GM21619 (cell line): ENCODE data around the gene TOR1A.
"Not testable (repeated sequence)": the region's sequence is repeated elsewhere in the genome, so short reads cannot be mapped to it uniquely, and the experiment has no call there.

Experiments
- ATAC-seq: cut with Tn5 transposase; IDR thresholded peaks from one replicate; pipeline ENCODE4 v1.9.1; 2021; ENCODE audit not compliant: unreplicated experiment

The TOR1A gene

GRCh38 chr9:129784970-129785369 lies 39.0 kb downstream of the TOR1A start:
- not testable (repeated sequence) for ATAC-seq

DNA sequence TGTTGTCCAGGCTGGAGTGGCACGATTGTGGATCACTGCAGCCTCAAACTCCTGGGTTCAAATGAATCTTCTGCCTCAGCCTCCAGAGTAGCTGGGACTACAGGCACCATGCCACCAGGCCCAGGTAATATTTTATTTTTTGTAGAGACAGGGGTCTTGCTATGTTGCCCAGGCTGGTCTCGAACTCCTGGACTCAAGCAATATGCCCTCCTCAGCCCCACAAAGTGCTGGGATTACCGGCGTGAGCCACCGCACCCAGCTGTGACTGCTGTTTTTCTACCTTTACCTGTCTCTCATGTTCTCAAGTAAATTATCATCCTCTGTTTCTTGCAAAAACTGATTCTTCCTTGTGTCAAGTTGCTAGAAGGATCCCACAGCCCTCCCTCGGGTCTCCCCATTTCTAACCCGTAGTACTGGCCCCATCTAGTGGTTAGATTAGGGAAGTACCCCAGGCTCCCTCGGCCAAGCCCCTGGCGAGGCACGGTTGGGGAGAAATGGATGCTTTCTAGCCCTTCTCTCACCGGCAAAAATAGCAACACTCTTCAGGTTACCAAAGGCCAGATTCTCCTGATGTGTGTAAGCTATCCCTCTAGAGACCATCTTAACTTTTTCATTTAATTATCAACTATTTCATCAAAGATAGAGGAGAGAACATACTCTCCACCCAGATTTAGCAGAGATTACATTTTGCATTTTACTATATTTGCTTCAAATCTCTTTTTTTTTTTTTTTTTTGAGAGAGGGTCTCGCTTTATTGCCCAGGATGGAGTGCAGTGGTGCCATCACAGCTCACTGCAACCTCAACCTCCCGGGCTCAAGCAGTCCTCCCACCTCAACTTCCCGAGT lies 40.2 kb downstream of the TOR1A start:
- ATAC-seq: peak; percentile 51

DNA sequence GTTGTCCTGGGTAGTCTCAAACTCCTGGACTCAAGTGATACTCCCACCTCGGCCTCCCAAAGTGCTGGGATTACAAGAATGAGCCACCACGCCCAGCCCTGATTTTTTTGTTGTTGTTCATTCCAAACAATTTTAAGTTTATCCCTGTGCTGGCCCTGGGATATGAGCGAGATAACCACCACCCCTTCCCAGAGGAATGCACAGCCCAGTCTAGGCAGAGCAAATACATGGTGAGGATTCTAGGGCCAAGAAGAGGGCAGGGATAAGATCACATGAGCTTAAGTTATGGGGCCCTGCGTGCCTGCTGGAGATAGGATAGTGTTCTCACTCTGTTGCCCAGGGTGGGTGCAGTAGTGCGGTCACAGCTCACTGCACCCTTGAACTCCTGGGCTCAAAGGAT lies 42.0 kb downstream of the TOR1A start:
- ATAC-seq: no peak

DNA sequence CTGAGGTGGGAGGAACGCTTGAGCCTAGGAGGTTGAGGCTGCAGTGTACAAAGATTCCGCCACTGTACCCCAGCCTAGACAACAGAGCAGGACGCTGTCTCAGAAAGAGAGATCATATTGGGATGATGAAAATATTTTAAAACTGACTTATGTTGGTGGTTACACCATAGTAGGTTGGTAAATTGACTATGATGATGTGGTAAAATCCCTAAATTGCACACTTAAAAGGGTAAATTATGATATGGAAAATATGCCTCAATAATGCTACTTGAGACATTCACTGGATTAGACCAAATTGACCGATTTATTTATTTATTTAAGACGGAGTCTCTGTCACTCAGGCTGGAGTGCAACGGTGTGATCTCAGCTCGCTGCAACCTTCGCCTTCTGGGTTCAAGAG lies 42.8 kb downstream of the TOR1A start:
- no peak for ATAC-seq

DNA sequence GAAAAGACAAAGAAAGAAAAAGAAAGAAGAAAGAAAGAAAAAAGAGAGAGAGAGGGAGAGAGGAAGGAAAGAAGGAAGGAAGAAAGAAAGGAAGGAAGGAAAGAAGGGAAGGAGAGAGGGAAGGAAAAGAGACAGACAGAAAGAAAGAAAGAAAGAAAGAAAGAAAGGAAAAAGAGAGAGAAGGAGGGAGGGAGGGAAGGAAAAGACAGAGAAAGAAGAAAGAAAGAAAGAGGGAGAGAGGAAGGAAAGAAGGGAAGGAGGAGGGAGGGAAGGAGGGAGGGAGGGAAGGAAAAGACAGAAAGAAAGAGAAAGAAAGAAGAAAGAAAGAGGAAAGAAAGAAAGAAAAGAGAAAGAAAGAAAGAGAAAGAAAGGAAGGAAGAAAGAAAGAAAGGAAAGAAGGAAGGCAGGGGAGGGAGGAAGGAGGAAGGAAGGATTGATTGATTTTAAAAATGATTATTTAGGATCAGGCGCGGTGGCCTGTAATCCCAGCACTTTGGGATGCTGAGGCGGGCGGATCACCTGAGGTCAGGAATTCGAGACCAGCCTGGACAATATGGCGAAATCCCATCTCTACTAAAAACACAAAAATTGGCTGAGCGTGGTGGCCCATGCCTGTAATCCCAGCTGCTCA lies 44.3 kb downstream of the TOR1A start:
- ATAC-seq: no peak

DNA sequence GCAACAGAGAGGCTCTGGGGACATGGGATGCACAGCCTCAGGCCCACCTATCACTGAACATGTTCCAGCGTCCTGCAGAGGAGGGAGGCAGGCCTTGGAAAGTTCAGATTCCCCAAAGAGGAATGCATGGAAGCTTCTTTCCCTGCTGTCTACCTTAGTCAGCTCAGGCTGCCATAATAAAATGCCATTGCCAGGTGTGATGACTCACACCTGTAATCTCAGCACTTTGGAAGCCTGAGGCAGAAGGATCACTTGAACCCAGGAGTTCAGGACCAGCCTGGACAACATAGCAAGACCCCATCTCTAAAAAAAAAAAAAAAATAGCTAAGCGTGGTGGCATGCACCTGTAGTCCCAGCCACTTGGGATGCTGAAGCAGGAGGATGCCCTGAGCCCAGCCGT lies 45.5 kb downstream of the TOR1A start:
- no peak for ATAC-seq

DNA sequence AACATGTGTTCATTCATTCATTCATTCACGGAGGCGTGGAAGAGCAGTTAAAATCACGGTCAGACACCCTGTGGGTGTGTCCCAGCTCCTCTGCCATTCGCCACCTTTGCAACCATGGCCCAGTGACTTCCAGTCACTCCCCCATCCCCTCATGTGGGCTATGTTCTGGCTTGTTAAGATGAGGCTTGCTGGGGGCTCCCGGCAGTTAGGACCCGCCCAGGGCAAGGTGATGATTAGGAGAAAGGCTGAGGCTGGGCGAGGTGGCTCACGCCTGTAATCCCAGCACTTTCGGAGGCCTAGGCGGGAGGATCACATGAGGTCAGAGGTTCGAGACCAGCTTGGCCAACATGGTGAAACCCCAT lies 46.2 kb downstream of the TOR1A start:
- ATAC-seq: no peak

DNA sequence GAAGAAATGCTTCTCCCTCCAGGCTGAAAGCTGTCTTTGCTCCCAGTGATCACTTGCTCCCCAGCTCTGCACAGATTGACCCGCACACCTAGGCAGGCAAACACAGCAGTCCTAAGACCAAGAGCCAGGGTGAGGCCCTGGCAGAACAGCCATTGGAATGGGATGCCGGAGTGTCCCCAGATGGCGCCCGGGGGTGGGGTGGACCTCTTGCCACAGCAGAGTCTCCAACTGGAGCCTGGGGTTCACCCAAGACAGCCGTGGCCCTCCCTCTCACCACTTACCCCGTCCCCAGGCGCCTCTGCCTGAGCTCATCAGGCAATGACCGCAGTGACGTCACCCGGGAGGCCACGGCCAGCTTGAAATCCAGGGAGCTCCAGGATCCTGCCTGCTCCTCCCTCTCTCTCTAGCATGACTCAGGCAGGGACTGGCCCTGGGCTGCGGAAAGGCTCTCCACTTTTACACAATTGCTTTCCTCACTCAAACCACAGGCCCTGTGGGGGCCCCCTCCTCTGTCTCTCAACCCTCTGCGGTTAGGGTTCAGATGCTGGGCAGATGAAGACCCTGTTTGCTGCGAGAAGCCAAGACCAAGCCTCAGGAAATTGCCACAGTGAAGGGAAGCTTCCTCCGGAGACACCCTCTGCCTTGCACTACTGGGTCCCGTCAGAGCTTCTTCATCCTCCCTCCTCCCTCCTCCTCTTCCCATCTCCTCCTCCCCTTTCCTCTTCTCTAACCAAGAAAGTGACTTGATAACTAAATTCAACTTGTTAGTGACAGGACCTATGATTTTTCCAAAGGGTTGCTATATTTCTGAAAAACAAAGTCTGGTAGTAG lies 46.8 kb downstream of the TOR1A start:
- no peak for ATAC-seq

- no peak for ATAC-seq
Measured at GRCh38 chr9:129776566-129776937, 47.4 kb downstream of the TOR1A start.

DNA sequence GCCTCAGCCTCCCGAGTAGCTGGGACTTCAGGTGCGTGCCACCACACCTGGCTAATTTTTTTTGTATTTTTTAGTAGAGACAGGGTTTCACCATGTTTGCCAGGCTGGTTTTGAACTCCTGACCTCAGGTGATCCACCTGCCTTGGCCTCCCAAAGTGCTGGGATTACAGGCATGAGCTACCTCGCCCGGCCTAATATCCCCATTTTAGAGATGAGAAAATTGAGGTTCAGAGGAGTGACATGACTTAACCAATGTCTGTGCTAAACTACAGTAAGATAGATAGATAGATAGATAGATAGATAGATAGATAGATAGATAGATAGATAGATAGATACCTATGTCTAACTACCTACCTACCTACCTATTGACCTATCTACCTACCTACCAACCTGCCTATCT lies 47.8 kb downstream of the TOR1A start:
- ATAC-seq: not testable (repeated sequence)

DNA sequence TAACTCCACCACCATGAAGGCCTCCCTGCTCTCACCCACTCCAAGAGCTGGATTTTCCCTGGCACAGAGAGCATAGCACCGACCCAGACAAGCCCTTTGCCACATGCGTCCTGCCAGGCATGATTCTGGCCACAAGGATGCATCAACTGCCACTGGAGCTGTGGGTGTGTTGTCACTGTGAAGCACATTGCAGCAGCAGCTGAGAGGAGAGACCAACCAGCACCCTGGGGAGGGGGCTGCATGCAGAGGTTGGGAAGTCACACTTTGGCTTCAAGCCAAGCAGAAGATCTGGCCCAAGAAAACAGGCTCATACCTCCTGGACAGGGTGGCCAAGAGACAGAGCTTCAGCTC lies 48.5 kb downstream of the TOR1A start:
- ATAC-seq: no peak

- ATAC-seq: no peak
Measured at GRCh38 chr9:129774791-129775447, 49.0 kb downstream of the TOR1A start.

- ATAC-seq: no peak
Measured at GRCh38 chr9:129773262-129774048, 50.5 kb downstream of the TOR1A start.

DNA sequence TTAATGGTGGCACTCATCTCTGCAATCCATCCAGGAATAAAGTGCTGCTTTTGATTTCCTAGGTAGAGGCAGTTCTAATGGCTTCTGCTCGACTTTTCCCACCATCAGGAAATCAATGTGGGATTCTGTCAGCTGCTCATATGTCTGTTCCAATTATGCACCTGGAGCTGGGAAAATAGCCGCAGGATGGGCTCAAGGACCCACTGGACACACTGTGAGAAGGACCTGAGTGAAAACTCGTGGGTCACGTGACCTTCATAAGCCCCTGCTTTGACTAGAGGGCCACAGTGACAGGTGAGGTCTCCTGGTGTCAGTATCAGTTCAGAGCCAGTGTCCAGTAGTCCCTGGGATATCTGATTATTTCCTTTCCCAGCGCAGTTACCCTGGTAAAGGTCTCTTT lies 53.2 kb downstream of the TOR1A start:
- ATAC-seq: no peak

- no peak for ATAC-seq
Measured at GRCh38 chr9:129769669-129770068, 54.3 kb downstream of the TOR1A start.

GRCh38 chr9:129768486-129768885 lies 55.5 kb downstream of the TOR1A start:
- no peak for ATAC-seq

- ATAC-seq: no peak
Measured at GRCh38 chr9:129765764-129766317, 58.1 kb downstream of the TOR1A start.

DNA sequence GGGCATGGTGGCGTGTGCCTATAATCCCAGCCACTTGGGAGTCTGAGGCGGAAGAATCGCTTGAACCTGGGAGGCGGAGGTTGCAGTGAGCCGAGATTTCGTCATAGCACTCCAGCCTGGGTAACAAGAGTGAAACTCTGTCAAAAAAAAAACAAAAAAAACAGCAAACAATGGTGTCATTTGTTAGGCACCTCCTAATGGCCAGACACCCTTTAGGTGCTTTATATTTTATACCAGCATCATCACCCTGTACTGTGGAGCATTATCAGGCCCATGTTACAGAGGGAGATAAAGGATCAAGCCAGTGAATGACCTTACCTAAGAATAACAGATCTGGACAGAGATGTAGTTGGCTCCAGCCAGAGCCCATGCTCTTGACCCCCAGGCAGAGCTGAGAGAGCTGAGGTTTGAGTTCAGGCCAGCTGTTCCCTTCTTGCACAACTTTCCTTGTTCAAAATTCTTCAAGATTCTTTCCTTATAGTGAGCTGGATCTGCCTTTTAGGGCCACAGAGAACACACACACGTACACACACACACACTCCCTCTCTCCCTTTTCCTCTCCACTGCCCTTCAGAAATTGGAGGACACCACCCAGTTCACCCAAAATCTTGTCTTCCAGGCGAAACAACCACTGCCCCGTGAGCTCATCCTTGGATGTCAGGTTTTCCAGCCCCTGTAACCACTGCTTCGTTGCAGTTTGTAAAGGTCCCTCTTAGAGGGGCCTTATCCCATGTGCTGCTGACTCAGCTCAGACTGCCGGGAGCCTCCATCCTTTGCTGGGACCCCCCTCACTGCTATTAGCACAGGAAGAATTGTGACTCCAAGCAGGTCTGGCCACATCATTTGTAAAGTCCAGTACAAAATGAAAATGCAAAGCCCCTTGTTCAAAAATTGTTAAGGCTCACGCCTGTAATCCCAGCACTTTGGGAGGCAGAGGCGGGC lies 60.7 kb downstream of the TOR1A start:
- ATAC-seq: no peak
